ENCODE data around the gene FNBP1L. TPM values are rescaled to one million over a fixed set of nuclear protein-coding genes. Genes with fewer than 3 reads are reported as not detected.
"Not testable (repeated sequence)": the region's sequence is repeated elsewhere in the genome, so short reads cannot be mapped to it uniquely, and the experiment has no call there.

The FNBP1L gene
- total RNA-seq, 1 donor from 2014 or later, result 47.3 TPM

GRCh38 chr1:93587354-93587753 is 139.4 kb downstream of the FNBP1L start:
- H3K4me3 Mint-ChIP-seq (ENCODE audit: unreplicated experiment), result no peak overlapping the region
- no peaks in the 10 kb centered on the region for H3K27me3 Mint-ChIP-seq (ENCODE audit: low read depth)
- peaks cover 56% of the 10 kb centered on the region for H3K4me1 Mint-ChIP-seq (ENCODE audit: low read depth)
- no peak for TF ChIP-seq CTCF (IDR thresholded peaks at IDR 0.05)
- DNase-seq (ENCODE audit: low spot score), result no peak
- H3K36me3 Mint-ChIP-seq (ENCODE audit: low read depth), result peaks cover 35% of the 10 kb centered on the region
- H3K9me3 Mint-ChIP-seq (ENCODE audit: low read depth), result no peaks in the 10 kb centered on the region
- no peak overlapping the region for H3K27ac Mint-ChIP-seq (ENCODE audit: unreplicated experiment)

- peaks cover 30% of the 10 kb centered on the region for H3K36me3 Mint-ChIP-seq (ENCODE audit: low read depth)
- no peaks in the 10 kb centered on the region for H3K27me3 Mint-ChIP-seq (ENCODE audit: low read depth)
Observed at GRCh38 chr1:93588206-93588605, 140.3 kb downstream of the FNBP1L start.

GRCh38 chr1:93588955-93589354 is 141.0 kb downstream of the FNBP1L start:
- no peaks in the 10 kb centered on the region for H3K27me3 Mint-ChIP-seq (ENCODE audit: low read depth)
- H3K36me3 Mint-ChIP-seq (ENCODE audit: low read depth), result peaks cover 27% of the 10 kb centered on the region
- no peak for DNase-seq (ENCODE audit: low spot score)
- no peak for TF ChIP-seq CTCF (IDR thresholded peaks at IDR 0.05)
- peaks cover 68% of the 10 kb centered on the region for H3K4me1 Mint-ChIP-seq (ENCODE audit: low read depth)
- H3K27ac Mint-ChIP-seq (ENCODE audit: unreplicated experiment), result no peak overlapping the region
- no peaks in the 10 kb centered on the region for H3K9me3 Mint-ChIP-seq (ENCODE audit: low read depth)
- no peak overlapping the region for H3K4me3 Mint-ChIP-seq (ENCODE audit: unreplicated experiment)

More at GRCh38 chr1:93588206-93588605, 140.3 kb downstream of the FNBP1L start:
- Mint-ChIP-seq H3K4me3 (ENCODE audit: unreplicated experiment) (no peak overlapping the region), H3K27ac (ENCODE audit: unreplicated experiment) (no peak overlapping the region), H3K9me3 (ENCODE audit: low read depth) (no peaks in the 10 kb centered on the region), H3K4me1 (ENCODE audit: low read depth) (peaks cover 63% of the 10 kb centered on the region)
- TF ChIP-seq CTCF (IDR thresholded peaks at IDR 0.05), result no peak
- no peak for DNase-seq (ENCODE audit: low spot score)

GRCh38 chr1:93591291-93591675 is 143.4 kb downstream of the FNBP1L start:
- H3K4me3 Mint-ChIP-seq (ENCODE audit: unreplicated experiment), result not testable (repeated sequence)

GRCh38 chr1:93591676-93592550 is 144.0 kb downstream of the FNBP1L start:
- H3K4me3 Mint-ChIP-seq (ENCODE audit: unreplicated experiment), result no peak overlapping the region

More at GRCh38 chr1:93591291-93591675, 143.4 kb downstream of the FNBP1L start:
- not testable (repeated sequence) for DNase-seq (ENCODE audit: low spot score); H3K27me3 Mint-ChIP-seq (ENCODE audit: low read depth); H3K9me3 Mint-ChIP-seq (ENCODE audit: low read depth)
- peaks cover 69% of the 10 kb centered on the region for H3K4me1 Mint-ChIP-seq (ENCODE audit: low read depth)
- H3K36me3 Mint-ChIP-seq (ENCODE audit: low read depth), result peaks cover 23% of the 10 kb centered on the region
- peak overlapping the region; percentile 87 for H3K27ac Mint-ChIP-seq (ENCODE audit: unreplicated experiment)

More at GRCh38 chr1:93591676-93592550, 144.0 kb downstream of the FNBP1L start:
- Mint-ChIP-seq H3K36me3 (ENCODE audit: low read depth) (peaks cover 23% of the 10 kb centered on the region), H3K4me1 (ENCODE audit: low read depth) (peaks cover 75% of the 10 kb centered on the region), H3K27me3 (ENCODE audit: low read depth) (no peaks in the 10 kb centered on the region), H3K27ac (ENCODE audit: unreplicated experiment) (peak overlapping the region; percentile 87), H3K9me3 (ENCODE audit: low read depth) (no peaks in the 10 kb centered on the region)
- TF ChIP-seq CTCF (IDR thresholded peaks at IDR 0.05), result no peak
- DNase-seq (ENCODE audit: low spot score), result no peak
